NCI-H2196 (cell line): ENCODE measurements around the gene PAQR8.
A peak's percentile ranks its signal among the peaks of the same experiment; 100 is the strongest.

Experiments used
- DNase-seq: peaks from one replicate; lab custom pipeline; 2025; ENCODE audit not compliant: unreplicated experiment; lab: John Stamatoyannopoulos, UW

Gene PAQR8

GRCh38 chr6:52346503-52346902 is 15.4 kb upstream of the PAQR8 start:
- DNase-seq: no peak

GRCh38 chr6:52347818-52348217 is 14.1 kb upstream of the PAQR8 start:
- no peak for DNase-seq

GRCh38 chr6:52351879-52352238 is 10.1 kb upstream of the PAQR8 start:
- no peak for DNase-seq

- peak; percentile 70 for DNase-seq
Observed at GRCh38 chr6:52352239-52353018, 9.5 kb upstream of the PAQR8 start.

GRCh38 chr6:52356017-52356416 is 5.9 kb upstream of the PAQR8 start:
- no peak for DNase-seq

- DNase-seq: no peak
Observed at GRCh38 chr6:52359403-52359802, 2.5 kb upstream of the PAQR8 start.

GRCh38 chr6:52360028-52360427 is 1.9 kb upstream of the PAQR8 start:
- no peak for DNase-seq

- no peak for DNase-seq
Observed at GRCh38 chr6:52360601-52361413, 1.1 kb upstream of the PAQR8 start.

- DNase-seq: no peak
Observed at GRCh38 chr6:52361414-52361944, 472 bp upstream of the PAQR8 start.

GRCh38 chr6:52362443-52363227 is 684 bp downstream of the PAQR8 start:
- no peak for DNase-seq

GRCh38 chr6:52363228-52363867 is 1.4 kb downstream of the PAQR8 start:
- no peak for DNase-seq

- DNase-seq: no peak
Observed at GRCh38 chr6:52364480-52365166, 2.7 kb downstream of the PAQR8 start.

GRCh38 chr6:52365317-52365716 is 3.4 kb downstream of the PAQR8 start:
- no peak for DNase-seq

GRCh38 chr6:52365866-52366540 is 4.1 kb downstream of the PAQR8 start:
- DNase-seq: no peak

- DNase-seq: no peak
Observed at GRCh38 chr6:52368002-52368401, 6.1 kb downstream of the PAQR8 start.

- no peak for DNase-seq
Observed at GRCh38 chr6:52369234-52369633, 7.3 kb downstream of the PAQR8 start.

- no peak for DNase-seq
Observed at GRCh38 chr6:52371656-52372191, 9.8 kb downstream of the PAQR8 start.

- no peak for DNase-seq
Observed at GRCh38 chr6:52373151-52373690, 11.3 kb downstream of the PAQR8 start.

- DNase-seq: no peak
Observed at GRCh38 chr6:52374247-52374646, 12.3 kb downstream of the PAQR8 start.
